IMR-90 (cell line): Measurements from ENCODE around the gene GFI1.

Experiments
- CHD1 ChIP-seq: IDR thresholded peaks from 2 replicates; pipeline ENCODE4 v1.6.1; 2012; ENCODE audit warnings: low read depth, low read length, improper control_type of control experiment
- CTCF ChIP-seq: conservative IDR thresholded peaks from 2 replicates; pipeline ENCODE4 v1.5.1; 2012; ENCODE audit warnings: mild to moderate bottlenecking, low read depth, low read length, improper control_type of control experiment
- POLR2A ChIP-seq: IDR thresholded peaks from 2 replicates; pipeline ENCODE4 v1.6.1; 2012; ENCODE audit warnings: mild to moderate bottlenecking, low read depth, low read length

DNA sequence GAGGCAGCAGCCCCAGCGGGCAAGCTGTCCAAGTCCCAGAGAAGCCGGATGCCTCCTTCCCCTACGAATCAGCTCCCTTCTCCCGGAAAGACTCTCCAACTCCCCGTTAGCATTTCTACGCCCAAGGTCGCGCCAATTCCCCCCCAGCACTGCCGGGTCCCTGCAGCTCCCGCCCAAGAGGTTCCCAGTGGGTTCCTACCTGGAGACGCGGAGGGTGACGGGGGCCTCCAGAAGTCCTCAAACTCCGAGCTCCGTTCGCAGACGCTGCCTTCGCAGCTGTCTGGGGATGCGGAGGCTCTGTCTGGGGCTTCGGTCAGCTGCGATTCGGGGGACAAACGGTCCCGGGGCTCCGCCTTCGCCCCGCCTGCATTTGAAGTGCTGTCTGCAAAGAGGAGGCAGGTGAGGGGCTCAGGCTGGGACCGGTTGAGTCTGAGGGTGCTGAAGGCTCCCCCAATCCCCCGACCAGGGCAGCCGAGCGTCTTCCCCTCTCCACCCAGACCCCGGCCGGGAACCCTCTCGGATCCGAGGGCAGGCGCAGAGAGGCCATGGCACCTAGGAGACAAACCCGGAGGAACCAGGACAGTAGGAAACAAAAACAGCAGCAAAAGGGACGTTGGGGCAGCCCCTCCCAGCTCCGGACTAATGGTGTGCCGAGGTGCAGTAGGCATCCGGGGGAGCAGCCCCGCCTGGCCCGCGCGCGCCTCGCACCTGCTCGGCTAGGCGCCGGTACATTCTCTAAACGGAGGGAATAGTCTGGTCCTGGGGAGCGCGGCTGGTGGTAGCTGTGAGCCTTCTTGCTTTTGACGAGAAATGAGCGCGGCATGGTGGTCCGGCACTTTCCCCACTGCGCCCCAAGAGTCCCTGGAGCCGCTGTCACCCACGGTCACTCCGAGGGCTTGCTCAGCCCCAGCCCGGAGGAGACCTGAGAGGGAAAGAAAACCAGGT is 3.8 kb downstream of the GFI1 start:
- no peak for TF ChIP-seq CTCF
- no peak for TF ChIP-seq CHD1
- TF ChIP-seq POLR2A: no peak
